Cardiac fibroblast (primary cell): ENCODE measurements around the gene ANKRD27.
"Not testable (repeated sequence)": the region's sequence is repeated elsewhere in the genome, so short reads cannot be mapped to it uniquely, and the experiment has no call there.

Experiments
- DNase-seq, 2 donors: peaks; one replicate each; pipeline versions ENCODE4 v3.0.0 to v3.0.0-alpha.2; 2010; ENCODE audit warnings: low read depth in 2 of 2
- H3K4me3 ChIP-seq, 2 donors: replicated peaks in 1 of 2; 1 replicate in 1 of 2; 2 replicates in 1 of 2; pipeline ENCODE4 v1.5.1; 2011; ENCODE audit warnings: low read depth in 2 of 2, low read length in 2 of 2, mild to moderate bottlenecking in 2 of 2, moderate library complexity in 1 of 2
- TF ChIP-seq, protein P1 (sequence below): IDR thresholded peaks from one replicate; pipeline ENCODE4 v1.5.1; 2011; ENCODE audit warnings: low read depth, mild to moderate bottlenecking, low read length, inconsistent platforms

The ANKRD27 gene

DNA sequence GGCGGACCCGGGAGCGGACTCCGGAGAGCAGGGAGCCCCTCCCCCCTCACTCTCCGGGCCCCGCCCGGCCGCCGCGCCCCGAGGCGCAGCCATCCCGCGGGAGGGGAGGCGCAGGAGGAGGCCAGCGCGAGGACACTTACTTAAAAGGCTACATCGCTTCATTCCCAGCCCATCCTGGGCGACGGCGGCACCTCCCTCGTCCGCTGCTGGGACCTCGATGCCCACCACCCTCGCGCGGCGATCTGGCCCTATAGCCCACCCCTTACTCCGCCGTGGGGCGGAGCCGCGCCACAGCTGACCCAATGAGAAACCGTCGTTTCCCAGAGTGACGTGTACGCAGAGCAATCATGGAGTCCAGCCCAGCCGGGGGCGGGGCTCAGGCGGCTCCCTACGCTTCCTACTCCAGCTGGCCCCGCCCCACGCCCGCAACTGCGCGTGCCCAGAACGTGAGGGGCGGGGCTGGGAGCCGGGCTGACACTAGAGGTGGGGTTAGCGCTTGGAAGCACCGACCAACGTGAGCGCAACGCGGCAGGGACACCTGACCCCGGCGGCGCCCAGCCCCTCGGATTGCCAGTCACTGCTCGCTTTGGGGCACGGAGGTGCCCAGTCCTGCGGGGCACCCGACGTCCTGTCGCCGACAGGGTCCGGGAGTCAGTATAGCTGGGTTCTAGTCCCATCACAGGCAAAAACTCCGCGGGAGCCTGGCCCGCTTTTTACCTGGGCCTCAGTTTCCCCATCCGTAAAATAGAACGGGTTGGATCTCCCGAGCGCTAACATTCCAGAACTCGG is at the start of gene ANKRD27:
Gene ANKRD27 (minus strand): TSS at position 250 of the 789 bp plus-strand sequence. CDS start 16,165 bp downstream, outside the sequence.
- TF ChIP-seq, protein P1, sequence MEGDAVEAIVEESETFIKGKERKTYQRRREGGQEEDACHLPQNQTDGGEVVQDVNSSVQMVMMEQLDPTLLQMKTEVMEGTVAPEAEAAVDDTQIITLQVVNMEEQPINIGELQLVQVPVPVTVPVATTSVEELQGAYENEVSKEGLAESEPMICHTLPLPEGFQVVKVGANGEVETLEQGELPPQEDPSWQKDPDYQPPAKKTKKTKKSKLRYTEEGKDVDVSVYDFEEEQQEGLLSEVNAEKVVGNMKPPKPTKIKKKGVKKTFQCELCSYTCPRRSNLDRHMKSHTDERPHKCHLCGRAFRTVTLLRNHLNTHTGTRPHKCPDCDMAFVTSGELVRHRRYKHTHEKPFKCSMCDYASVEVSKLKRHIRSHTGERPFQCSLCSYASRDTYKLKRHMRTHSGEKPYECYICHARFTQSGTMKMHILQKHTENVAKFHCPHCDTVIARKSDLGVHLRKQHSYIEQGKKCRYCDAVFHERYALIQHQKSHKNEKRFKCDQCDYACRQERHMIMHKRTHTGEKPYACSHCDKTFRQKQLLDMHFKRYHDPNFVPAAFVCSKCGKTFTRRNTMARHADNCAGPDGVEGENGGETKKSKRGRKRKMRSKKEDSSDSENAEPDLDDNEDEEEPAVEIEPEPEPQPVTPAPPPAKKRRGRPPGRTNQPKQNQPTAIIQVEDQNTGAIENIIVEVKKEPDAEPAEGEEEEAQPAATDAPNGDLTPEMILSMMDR, result no peak
- peak; percentile 98 for DNase-seq
- peak within 1 kb of the TSS; percentile 73 to 87 for H3K4me3 ChIP-seq

DNA sequence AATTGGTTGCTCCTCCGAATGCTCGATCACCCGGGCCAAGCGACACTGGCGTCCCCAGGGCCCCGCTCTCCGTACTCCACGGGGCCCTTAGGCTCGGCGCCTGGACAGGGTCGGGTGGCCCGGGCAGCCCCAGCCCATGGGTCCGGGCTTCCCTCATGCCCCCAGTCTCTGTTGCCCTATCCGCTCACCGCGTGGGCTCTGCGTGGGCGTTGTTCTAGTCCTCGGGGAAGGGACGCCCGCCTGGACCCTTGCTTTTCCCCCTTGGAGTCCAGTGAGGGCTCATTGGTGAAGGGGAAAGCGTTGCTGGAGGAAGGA is 45.9 kb upstream of the ANKRD27 start:
- no peak for DNase-seq

DNA sequence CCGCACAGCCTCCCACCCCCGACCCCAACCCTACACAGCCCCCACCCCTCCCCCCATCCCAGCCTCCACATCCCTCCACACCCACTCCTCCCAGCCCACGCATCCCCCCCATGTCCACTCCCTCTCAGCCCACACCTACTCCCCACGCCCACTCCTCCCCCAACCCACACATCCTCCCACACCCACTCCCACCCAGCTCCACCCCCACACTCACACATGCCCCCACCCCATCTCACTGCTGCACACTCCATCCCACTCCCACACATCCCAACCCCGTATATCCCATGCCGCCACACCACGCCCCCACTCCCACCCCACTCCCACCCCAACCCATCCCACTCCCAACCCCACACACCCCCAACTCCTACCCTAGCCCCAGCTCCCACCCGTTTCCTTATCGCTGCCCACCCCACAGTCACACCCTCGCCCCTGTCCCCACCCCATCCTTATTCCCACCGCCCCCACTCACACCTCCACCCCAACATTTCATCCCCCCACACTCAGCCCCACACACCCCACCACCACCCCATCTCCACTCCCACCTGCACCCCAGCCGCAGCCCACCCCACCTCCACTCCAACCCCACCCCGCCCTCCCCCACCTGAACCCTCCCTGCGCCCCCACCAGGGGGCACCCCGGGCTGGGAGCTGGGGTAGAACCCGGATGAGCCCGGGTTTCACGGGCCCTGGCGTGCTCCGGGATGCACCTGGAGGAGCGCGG is 45.4 kb upstream of the ANKRD27 start:
- H3K4me3 ChIP-seq, result no peak overlapping the region
- DNase-seq, result no peak

More for the DNA sequence above, 45.9 kb upstream of the ANKRD27 start:
- TF ChIP-seq, protein P1, result no peak
- no peak overlapping the region for H3K4me3 ChIP-seq

DNA sequence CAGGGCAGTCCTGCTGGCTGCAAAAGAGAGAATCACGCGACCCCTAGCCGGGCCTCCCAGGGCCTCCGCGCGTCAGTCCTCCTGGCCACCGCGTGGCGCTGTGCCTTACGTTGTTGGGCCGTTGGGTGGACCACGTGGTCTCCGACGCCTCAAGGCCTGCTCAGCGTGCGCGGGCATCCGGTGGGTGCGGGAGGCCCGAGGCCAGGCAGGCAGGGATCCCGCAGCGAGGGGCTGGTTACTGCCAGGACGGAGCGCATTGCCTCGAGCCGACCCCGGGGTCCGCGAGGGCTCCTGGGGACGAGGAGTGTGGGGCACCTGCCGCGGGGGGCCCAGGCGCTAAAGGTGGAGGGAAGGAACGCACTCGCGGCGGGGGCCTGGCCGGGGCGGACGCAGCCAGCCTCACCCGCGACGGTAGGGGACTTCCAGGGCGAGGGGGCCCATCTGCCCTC is 44.7 kb upstream of the ANKRD27 start, which contains the start of gene TDRD12:
Gene TDRD12 (plus strand): TSS at position 157 of the 449 bp plus-strand sequence. CDS start 306 bp downstream, outside the sequence.
- no peak for DNase-seq
- TF ChIP-seq, protein P1, result no peak
- H3K4me3 ChIP-seq, result no peak within 1 kb of the TSS

More for the DNA sequence above, 45.4 kb upstream of the ANKRD27 start:
- TF ChIP-seq, protein P1, result no peak

DNA sequence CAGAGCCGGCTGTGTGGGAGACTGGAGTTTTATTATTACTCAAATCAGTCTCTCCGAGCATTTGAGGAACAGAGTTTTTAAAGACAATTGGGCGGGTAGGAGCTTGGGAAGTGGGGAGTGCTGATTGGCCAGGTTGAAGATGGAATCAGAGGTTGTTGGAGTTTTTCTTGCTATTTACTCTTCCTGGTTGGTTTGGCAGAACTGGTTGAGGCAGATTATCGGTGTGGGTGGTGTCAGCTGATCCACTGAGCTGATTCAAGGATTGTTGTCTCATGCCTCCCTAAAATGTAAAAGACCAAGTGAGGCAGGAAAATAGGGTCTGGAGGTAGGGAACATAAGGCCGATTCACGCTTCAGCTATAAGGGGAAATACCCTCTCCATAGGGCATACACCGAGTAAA is 43.3 kb upstream of the ANKRD27 start:
- TF ChIP-seq, protein P1, result no peak
- no peak for DNase-seq
- no peak overlapping the region for H3K4me3 ChIP-seq

DNA sequence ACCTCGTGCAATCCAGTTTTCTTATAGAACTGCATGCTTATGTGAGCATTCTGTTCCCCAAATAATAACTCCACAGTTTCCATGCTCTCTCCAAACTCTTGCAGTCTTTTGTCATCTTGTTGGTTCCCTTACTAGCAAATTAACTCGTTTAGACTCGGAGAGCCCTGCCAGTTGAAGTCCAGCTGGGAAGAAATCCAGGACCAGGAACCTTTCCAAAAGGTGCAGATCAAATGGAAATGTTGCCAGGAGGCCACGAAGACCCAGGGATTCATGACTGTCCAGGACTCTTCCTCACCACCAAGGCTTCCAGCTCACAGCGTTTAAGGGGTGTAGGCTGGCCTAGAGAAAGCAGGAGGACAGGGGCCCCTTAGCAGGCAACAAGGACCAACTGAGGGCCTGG is 42.5 kb upstream of the ANKRD27 start:
- no peak for DNase-seq
- H3K4me3 ChIP-seq, result no peak overlapping the region
- TF ChIP-seq, protein P1, result no peak

- not testable (repeated sequence) for DNase-seq, H3K4me3 ChIP-seq
Measured at GRCh38 chr19:32716203-32716602, 41.2 kb upstream of the ANKRD27 start.
